ENCODE data around the gene ACIN1. TPM values are rescaled to one million over a fixed set of nuclear protein-coding genes. Genes with fewer than 3 reads are reported as not detected.

ACIN1 gene
- total RNA-seq, 2 donors from 2014 or later, result 187 to 214 TPM

- Mint-ChIP-seq H3K4me1 (peaks cover 32% of the 10 kb centered on the region), H3K27me3 (no peaks in the 10 kb centered on the region), H3K9me3 (no peaks in the 10 kb centered on the region), H3K36me3 (ENCODE audit: low read depth) (peaks cover 100% of the 10 kb centered on the region), H3K27ac (peak overlapping the region; percentile 97), H3K4me3 (peak overlapping the region; percentile 92)
- no peak for ATAC-seq (replicated peaks)
Measured at GRCh38 chr14:23070262-23071129, 24.4 kb downstream of the ACIN1 start.

GRCh38 chr14:23069413-23069806 lies 25.5 kb downstream of the ACIN1 start:
- ATAC-seq (replicated peaks), result no peak
- Mint-ChIP-seq H3K36me3 (ENCODE audit: low read depth) (peaks cover 100% of the 10 kb centered on the region), H3K9me3 (no peaks in the 10 kb centered on the region), H3K4me1 (peaks cover 32% of the 10 kb centered on the region), H3K27me3 (no peaks in the 10 kb centered on the region), H3K27ac (no peak overlapping the region), H3K4me3 (peak overlapping the region; percentile 92)

- Mint-ChIP-seq H3K36me3 (ENCODE audit: low read depth) (peaks cover 100% of the 10 kb centered on the region), H3K27ac (peak overlapping the region; percentile 75), H3K9me3 (no peaks in the 10 kb centered on the region), H3K4me3 (peak overlapping the region; percentile 92), H3K27me3 (no peaks in the 10 kb centered on the region), H3K4me1 (peaks cover 32% of the 10 kb centered on the region)
- ATAC-seq (replicated peaks), result peak; percentile 75
Measured at GRCh38 chr14:23068789-23069412, 26.0 kb downstream of the ACIN1 start.

- H3K27me3 Mint-ChIP-seq, result no peaks in the 10 kb centered on the region
- H3K27ac Mint-ChIP-seq, result peak overlapping the region; percentile 75
- peak overlapping the region; percentile 92 for H3K4me3 Mint-ChIP-seq
- H3K9me3 Mint-ChIP-seq, result no peaks in the 10 kb centered on the region
- H3K4me1 Mint-ChIP-seq, result peaks cover 32% of the 10 kb centered on the region
- peaks cover 100% of the 10 kb centered on the region for H3K36me3 Mint-ChIP-seq (ENCODE audit: low read depth)
- ATAC-seq (replicated peaks), result no peak
Measured at GRCh38 chr14:23067847-23068788, 26.8 kb downstream of the ACIN1 start.

- no peak overlapping the region for H3K27ac Mint-ChIP-seq
- peaks cover 30% of the 10 kb centered on the region for H3K4me1 Mint-ChIP-seq
- no peak for ATAC-seq (replicated peaks)
- no peaks in the 10 kb centered on the region for H3K27me3 Mint-ChIP-seq
- no peak overlapping the region for H3K4me3 Mint-ChIP-seq
- no peaks in the 10 kb centered on the region for H3K9me3 Mint-ChIP-seq
- peaks cover 100% of the 10 kb centered on the region for H3K36me3 Mint-ChIP-seq (ENCODE audit: low read depth)
Measured at GRCh38 chr14:23066855-23067744, 27.8 kb downstream of the ACIN1 start.

- ATAC-seq (replicated peaks), result no peak
- Mint-ChIP-seq H3K27ac (no peak overlapping the region), H3K36me3 (ENCODE audit: low read depth) (peaks cover 100% of the 10 kb centered on the region), H3K27me3 (no peaks in the 10 kb centered on the region), H3K4me3 (no peak overlapping the region), H3K9me3 (no peaks in the 10 kb centered on the region), H3K4me1 (peaks cover 23% of the 10 kb centered on the region)
Measured at GRCh38 chr14:23066368-23066767, 28.6 kb downstream of the ACIN1 start.

GRCh38 chr14:23063601-23064000 lies 31.3 kb downstream of the ACIN1 start:
- peaks cover 100% of the 10 kb centered on the region for H3K36me3 Mint-ChIP-seq (ENCODE audit: low read depth)

GRCh38 chr14:23062002-23062401 lies 32.9 kb downstream of the ACIN1 start:
- Mint-ChIP-seq H3K4me1 (peaks cover 5% of the 10 kb centered on the region), H3K27ac (no peak overlapping the region), H3K27me3 (peaks cover under 1% of the 10 kb centered on the region), H3K36me3 (ENCODE audit: low read depth) (peaks cover 92% of the 10 kb centered on the region), H3K9me3 (no peaks in the 10 kb centered on the region), H3K4me3 (no peak overlapping the region)
- no peak for ATAC-seq (replicated peaks)

More at GRCh38 chr14:23063601-23064000, 31.3 kb downstream of the ACIN1 start:
- no peak for ATAC-seq (replicated peaks)
- no peak overlapping the region for H3K4me3 Mint-ChIP-seq
- no peaks in the 10 kb centered on the region for H3K27me3 Mint-ChIP-seq
- no peak overlapping the region for H3K27ac Mint-ChIP-seq
- H3K4me1 Mint-ChIP-seq, result peaks cover 9% of the 10 kb centered on the region
- H3K9me3 Mint-ChIP-seq, result no peaks in the 10 kb centered on the region

- peaks cover 14% of the 10 kb centered on the region for H3K4me1 Mint-ChIP-seq
- peaks cover 8% of the 10 kb centered on the region for H3K27me3 Mint-ChIP-seq
- no peak overlapping the region for H3K4me3 Mint-ChIP-seq
- no peaks in the 10 kb centered on the region for H3K9me3 Mint-ChIP-seq
- ATAC-seq (replicated peaks), result no peak
- no peak overlapping the region for H3K27ac Mint-ChIP-seq
- peaks cover 86% of the 10 kb centered on the region for H3K36me3 Mint-ChIP-seq (ENCODE audit: low read depth)
Measured at GRCh38 chr14:23060536-23061260, 34.2 kb downstream of the ACIN1 start.

- Mint-ChIP-seq H3K27me3 (peaks cover 8% of the 10 kb centered on the region), H3K27ac (no peak overlapping the region), H3K4me1 (peaks cover 14% of the 10 kb centered on the region), H3K9me3 (no peaks in the 10 kb centered on the region), H3K4me3 (no peak overlapping the region), H3K36me3 (ENCODE audit: low read depth) (peaks cover 67% of the 10 kb centered on the region)
- ATAC-seq (replicated peaks), result no peak
Measured at GRCh38 chr14:23058654-23059504, 36.1 kb downstream of the ACIN1 start.

GRCh38 chr14:23057757-23058653 lies 36.9 kb downstream of the ACIN1 start:
- H3K4me1 Mint-ChIP-seq, result peaks cover 14% of the 10 kb centered on the region
- peak; percentile 75 for ATAC-seq (replicated peaks)
- peak overlapping the region; percentile 72 for H3K4me3 Mint-ChIP-seq
- peaks cover 59% of the 10 kb centered on the region for H3K36me3 Mint-ChIP-seq (ENCODE audit: low read depth)
- peaks cover 8% of the 10 kb centered on the region for H3K27me3 Mint-ChIP-seq
- no peaks in the 10 kb centered on the region for H3K9me3 Mint-ChIP-seq
- H3K27ac Mint-ChIP-seq, result no peak overlapping the region
